Mucosa of gallbladder (tissue), 1 donor: ENCODE data around the gene FMR1. TPM values are rescaled to one million over a fixed set of nuclear protein-coding genes. Genes with fewer than 3 reads are reported as not detected.

Experiments
- total RNA-seq: library from RNA; stranded (reverse); gene quantifications from one replicate; pipeline ENCODE4 v1.2.1, GENCODE V29; 2021
- donor health status: DM: no; HTN: no; CAD: no.

The FMR1 gene
- total RNA-seq, 1 donor from 2014 or later = 36.7 TPM

Other genes starting within 250 kb of the FMR1 start
- not detected for gene FMR1NB, start 69.4 kb downstream of the FMR1 start, total RNA-seq